C4-2B (cell line): ENCODE results near the gene NLRP7.

Source experiments
- H3K27ac ChIP-seq: fragments of 450-650 bp; 2 replicates; pipeline ENCODE4 v1.5.1; 2017
- CTCF ChIP-seq: fragments of 450-650 bp; conservative IDR thresholded peaks from 2 replicates; pipeline ENCODE4 v1.5.1; 2017; ENCODE audit warnings: mild to moderate bottlenecking
- ZFX ChIP-seq: fragments of 450-650 bp; IDR thresholded peaks from 2 replicates; pipeline ENCODE4 v1.6.1; 2017

Gene NLRP7

DNA sequence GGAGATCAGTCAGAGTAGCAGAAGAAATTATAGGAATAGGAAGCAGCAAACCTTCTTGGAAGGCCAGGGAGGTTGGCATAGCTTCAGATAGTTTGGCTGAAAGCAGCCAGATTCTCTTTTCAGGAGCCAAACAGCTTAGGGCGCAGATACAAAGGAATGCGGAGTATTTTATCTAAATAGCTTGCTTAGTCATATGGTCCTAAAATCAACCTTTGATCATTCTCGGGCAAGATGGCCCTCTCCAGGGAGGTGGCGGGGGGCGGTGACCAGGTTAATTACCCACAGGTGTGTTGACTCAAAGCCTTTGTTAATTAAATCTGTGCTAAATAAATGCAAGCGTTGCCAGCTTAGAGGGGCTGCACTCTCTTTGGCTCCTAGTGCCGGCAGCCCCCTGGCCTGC is 53.9 kb downstream of the NLRP7 start:
- no peak overlapping the region for H3K27ac ChIP-seq

GRCh38 chr19:54889566-54889965 is 57.8 kb downstream of the NLRP7 start:
- no peak overlapping the region for H3K27ac ChIP-seq

More for the DNA sequence above, 53.9 kb downstream of the NLRP7 start:
- TF ChIP-seq ZFX (no peak), CTCF (no peak)

GRCh38 chr19:54888239-54888638 is 59.1 kb downstream of the NLRP7 start:
- TF ChIP-seq CTCF, result no peak
- TF ChIP-seq ZFX, result no peak
- H3K27ac ChIP-seq, result no peak overlapping the region

More at GRCh38 chr19:54889566-54889965, 57.8 kb downstream of the NLRP7 start:
- TF ChIP-seq CTCF (no peak), ZFX (no peak)

DNA sequence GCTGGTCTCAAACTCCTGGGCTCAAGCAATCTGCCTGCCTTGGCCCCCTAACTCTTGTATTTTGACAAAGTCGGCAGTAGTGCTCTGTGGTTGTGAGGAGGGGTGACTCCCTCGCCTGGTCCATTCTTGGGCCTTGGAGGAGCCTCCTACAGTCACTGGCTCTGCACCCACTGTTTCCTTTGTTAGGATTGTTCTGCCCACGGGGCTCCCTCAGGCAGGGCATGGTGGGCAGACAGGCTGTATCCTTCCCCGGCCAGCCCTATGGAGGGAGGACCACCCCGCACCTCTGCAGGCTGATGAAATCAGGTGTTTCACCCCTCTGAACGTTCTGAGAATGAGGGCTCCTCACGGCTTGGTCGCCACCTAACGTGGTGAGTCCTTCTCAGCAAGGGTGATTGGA is 64.1 kb downstream of the NLRP7 start:
- no peak overlapping the region for H3K27ac ChIP-seq
- no peak for TF ChIP-seq CTCF
- no peak for TF ChIP-seq ZFX

GRCh38 chr19:54882758-54883157 is 64.6 kb downstream of the NLRP7 start:
- no peak; the same call in 1 of the 2 replicates for TF ChIP-seq CTCF
- no peak for TF ChIP-seq ZFX
- no peak overlapping the region for H3K27ac ChIP-seq

GRCh38 chr19:54881884-54882283 is 65.4 kb downstream of the NLRP7 start:
- TF ChIP-seq CTCF, result no peak
- TF ChIP-seq ZFX, result no peak
- no peak overlapping the region for H3K27ac ChIP-seq

DNA sequence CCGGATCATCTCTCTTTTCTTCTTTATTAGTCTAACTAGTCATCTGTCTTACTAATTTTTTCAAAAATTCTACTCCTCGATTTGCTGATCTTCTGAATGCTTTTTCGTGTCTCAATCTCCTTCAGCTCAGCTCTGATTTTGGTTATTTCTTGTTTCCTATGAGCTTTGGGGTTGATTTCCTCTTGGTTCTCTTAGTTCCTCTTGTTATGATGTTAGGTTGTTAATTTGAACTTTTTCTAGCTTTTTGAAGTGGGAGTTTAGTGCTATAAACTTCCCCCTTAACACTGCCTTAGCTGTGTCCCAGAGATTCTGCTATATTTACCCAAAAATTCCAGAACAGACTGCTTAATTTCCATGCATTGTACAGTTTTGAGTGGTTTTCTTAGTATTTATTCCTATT is 69.9 kb downstream of the NLRP7 start:
- TF ChIP-seq ZFX, result no peak
- no peak for TF ChIP-seq CTCF
- no peak overlapping the region for H3K27ac ChIP-seq
